Measurements from ENCODE around the gene ITIH5.

DNA sequence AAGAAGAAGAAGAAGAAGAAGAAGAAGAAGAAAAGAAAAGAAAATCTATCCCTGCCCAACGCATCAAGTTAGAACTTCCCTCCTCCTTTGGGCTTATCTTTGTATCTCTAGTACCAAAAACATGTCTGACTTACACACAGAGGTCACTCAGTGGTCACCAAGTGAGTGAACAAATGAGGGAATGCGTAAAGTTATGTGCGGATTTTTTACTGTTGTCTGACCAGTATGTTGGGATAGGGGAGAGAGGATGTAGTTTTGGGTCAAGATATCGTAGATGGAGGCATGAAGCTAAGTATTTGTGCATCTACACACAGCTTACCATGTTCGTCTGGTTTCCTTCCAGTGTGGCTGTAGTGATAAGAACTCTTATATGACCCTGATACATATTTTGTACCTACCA is 99.9 kb downstream of the ITIH5 start:
- TF ChIP-seq, protein P1, sequence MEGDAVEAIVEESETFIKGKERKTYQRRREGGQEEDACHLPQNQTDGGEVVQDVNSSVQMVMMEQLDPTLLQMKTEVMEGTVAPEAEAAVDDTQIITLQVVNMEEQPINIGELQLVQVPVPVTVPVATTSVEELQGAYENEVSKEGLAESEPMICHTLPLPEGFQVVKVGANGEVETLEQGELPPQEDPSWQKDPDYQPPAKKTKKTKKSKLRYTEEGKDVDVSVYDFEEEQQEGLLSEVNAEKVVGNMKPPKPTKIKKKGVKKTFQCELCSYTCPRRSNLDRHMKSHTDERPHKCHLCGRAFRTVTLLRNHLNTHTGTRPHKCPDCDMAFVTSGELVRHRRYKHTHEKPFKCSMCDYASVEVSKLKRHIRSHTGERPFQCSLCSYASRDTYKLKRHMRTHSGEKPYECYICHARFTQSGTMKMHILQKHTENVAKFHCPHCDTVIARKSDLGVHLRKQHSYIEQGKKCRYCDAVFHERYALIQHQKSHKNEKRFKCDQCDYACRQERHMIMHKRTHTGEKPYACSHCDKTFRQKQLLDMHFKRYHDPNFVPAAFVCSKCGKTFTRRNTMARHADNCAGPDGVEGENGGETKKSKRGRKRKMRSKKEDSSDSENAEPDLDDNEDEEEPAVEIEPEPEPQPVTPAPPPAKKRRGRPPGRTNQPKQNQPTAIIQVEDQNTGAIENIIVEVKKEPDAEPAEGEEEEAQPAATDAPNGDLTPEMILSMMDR (CRISPR knock-in tag; IDR thresholded peaks at IDR 0.05) = no peak
- TF ChIP-seq POLR2AphosphoS5 (IDR thresholded peaks at IDR 0.05; ENCODE audit: low read depth, low read length) (no peak), PRPF4 (IDR thresholded peaks at IDR 0.05; ENCODE audit: low read depth, low read length, poor library complexity, severe bottlenecking) (no peak), DMAP1 (CRISPR knock-in tag; IDR thresholded peaks at IDR 0.05) (no peak), ATF3 (CRISPR knock-in tag; IDR thresholded peaks at IDR 0.05) (no peak), MEF2D (CRISPR knock-in tag; IDR thresholded peaks at IDR 0.05) (no peak), YY1 (IDR thresholded peaks at IDR 0.05; ENCODE audit: insufficient read depth, insufficient replicate concordance, low read depth, low read length) (no peak), FOXM1 (CRISPR knock-in tag; IDR thresholded peaks at IDR 0.05) (no peak), EP300 (IDR thresholded peaks at IDR 0.05; ENCODE audit: low read depth in 2 of 2, low read length in 2 of 2) (no peak), EP300 (CRISPR knock-in tag; IDR thresholded peaks at IDR 0.05; ENCODE audit: borderline replicate concordance) (no peak)
